Activated T-cell treated with anti-CD3 and anti-CD28 coated beads, Interleukin-2, amount 50 U/mL, for 24 hours (primary cell): ENCODE measurements around the gene EIF3C.
"Not testable (repeated sequence)": the region's sequence is repeated elsewhere in the genome, so short reads cannot be mapped to it uniquely, and the experiment has no call there.

Source experiments
- DNase-seq: peaks from one replicate; pipeline ENCODE4 v3.0.0-alpha.2; 2020
- H3K27ac Mint-ChIP-seq: 2 replicates; pipeline ENCODE4 v1.8.0; 2020; ENCODE audit warnings: mild to moderate bottlenecking, mixed read lengths
- H3K27me3 Mint-ChIP-seq: 2 replicates; pipeline ENCODE4 v1.8.0; 2020; ENCODE audit warnings: mixed read lengths
- H3K36me3 Mint-ChIP-seq: 2 replicates; pipeline ENCODE4 v1.8.0; 2020; ENCODE audit warnings: low read depth, mixed read lengths
- H3K4me1 Mint-ChIP-seq: 2 replicates; pipeline ENCODE4 v1.8.0; 2020; ENCODE audit warnings: low read depth, mixed read lengths
- H3K4me3 Mint-ChIP-seq: 2 replicates; pipeline ENCODE4 v1.8.0; 2020; ENCODE audit warnings: mild to moderate bottlenecking, moderate library complexity, mixed read lengths
- H3K9me3 Mint-ChIP-seq: 2 replicates; pipeline ENCODE4 v1.8.0; 2020; ENCODE audit warnings: mixed read lengths

EIF3C gene

GRCh38 chr16:28731253-28731652 lies 20.0 kb downstream of the EIF3C start:
- not testable (repeated sequence) for H3K4me1 Mint-ChIP-seq, H3K27ac Mint-ChIP-seq, H3K36me3 Mint-ChIP-seq, H3K9me3 Mint-ChIP-seq, H3K27me3 Mint-ChIP-seq, H3K4me3 Mint-ChIP-seq, DNase-seq

GRCh38 chr16:28732455-28733124 lies 21.3 kb downstream of the EIF3C start:
- H3K27ac Mint-ChIP-seq, H3K9me3 Mint-ChIP-seq: not testable (repeated sequence)

GRCh38 chr16:28739787-28740186 lies 28.5 kb downstream of the EIF3C start:
- H3K27ac Mint-ChIP-seq, H3K4me1 Mint-ChIP-seq, H3K36me3 Mint-ChIP-seq, H3K9me3 Mint-ChIP-seq, H3K4me3 Mint-ChIP-seq, H3K27me3 Mint-ChIP-seq: not testable (repeated sequence)
- DNase-seq: peak; percentile 31

More at GRCh38 chr16:28732455-28733124, 21.3 kb downstream of the EIF3C start:
- H3K4me3 Mint-ChIP-seq, H3K4me1 Mint-ChIP-seq, H3K27me3 Mint-ChIP-seq, H3K36me3 Mint-ChIP-seq, DNase-seq: not testable (repeated sequence)

- DNase-seq: peak; percentile 31
- H3K9me3 Mint-ChIP-seq, H3K4me3 Mint-ChIP-seq, H3K4me1 Mint-ChIP-seq, H3K36me3 Mint-ChIP-seq, H3K27ac Mint-ChIP-seq, H3K27me3 Mint-ChIP-seq: not testable (repeated sequence)
These were observed 29.4 kb downstream of the EIF3C start for GRCh38 chr16:28740631-28741030.

GRCh38 chr16:28741295-28741694 lies 30.0 kb downstream of the EIF3C start:
- not testable (repeated sequence) for DNase-seq, H3K36me3 Mint-ChIP-seq, H3K4me3 Mint-ChIP-seq, H3K27ac Mint-ChIP-seq, H3K4me1 Mint-ChIP-seq, H3K9me3 Mint-ChIP-seq, H3K27me3 Mint-ChIP-seq

GRCh38 chr16:28746618-28747350 lies 35.5 kb downstream of the EIF3C start:
- not testable (repeated sequence) for H3K27me3 Mint-ChIP-seq, H3K36me3 Mint-ChIP-seq, DNase-seq, H3K4me3 Mint-ChIP-seq, H3K27ac Mint-ChIP-seq, H3K9me3 Mint-ChIP-seq, H3K4me1 Mint-ChIP-seq

GRCh38 chr16:28749997-28750465 lies 38.8 kb downstream of the EIF3C start:
- H3K9me3 Mint-ChIP-seq, H3K27me3 Mint-ChIP-seq, H3K4me3 Mint-ChIP-seq, H3K36me3 Mint-ChIP-seq, H3K4me1 Mint-ChIP-seq, H3K27ac Mint-ChIP-seq: not testable (repeated sequence)
- DNase-seq: peak; percentile 63

- H3K36me3 Mint-ChIP-seq, DNase-seq, H3K9me3 Mint-ChIP-seq, H3K4me1 Mint-ChIP-seq, H3K4me3 Mint-ChIP-seq, H3K27ac Mint-ChIP-seq, H3K27me3 Mint-ChIP-seq: not testable (repeated sequence)
These were observed 39.3 kb downstream of the EIF3C start for GRCh38 chr16:28750469-28751067.

- not testable (repeated sequence) for H3K9me3 Mint-ChIP-seq, DNase-seq, H3K4me1 Mint-ChIP-seq, H3K27me3 Mint-ChIP-seq, H3K36me3 Mint-ChIP-seq, H3K4me3 Mint-ChIP-seq, H3K27ac Mint-ChIP-seq
These were observed 40.2 kb downstream of the EIF3C start, which contains the start of gene NPIPB9 for GRCh38 chr16:28751487-28751886. Gene NPIPB9, plus strand, starts transcription at chr16:28751787.

- H3K4me3 Mint-ChIP-seq, H3K27ac Mint-ChIP-seq, H3K27me3 Mint-ChIP-seq, H3K36me3 Mint-ChIP-seq, DNase-seq, H3K9me3 Mint-ChIP-seq, H3K4me1 Mint-ChIP-seq: not testable (repeated sequence)
These were observed 70.4 kb downstream of the EIF3C start for GRCh38 chr16:28781697-28782096.

GRCh38 chr16:28782357-28782756 lies 71.1 kb downstream of the EIF3C start:
- H3K9me3 Mint-ChIP-seq, H3K36me3 Mint-ChIP-seq: not testable (repeated sequence)

More at GRCh38 chr16:28782357-28782756, 71.1 kb downstream of the EIF3C start:
- H3K4me3 Mint-ChIP-seq, H3K27ac Mint-ChIP-seq, DNase-seq, H3K27me3 Mint-ChIP-seq, H3K4me1 Mint-ChIP-seq: not testable (repeated sequence)
